ENCODE measurements around the gene DNAJC12. TPM values are rescaled to one million over a fixed set of nuclear protein-coding genes. Genes with fewer than 3 reads are reported as not detected.

The DNAJC12 gene
- total and polyA plus RNA-seq, 2 donors (not counting 1 experiment from before 2014, with no cell fraction given) = 0.19 TPM; not detected in 1

DNA sequence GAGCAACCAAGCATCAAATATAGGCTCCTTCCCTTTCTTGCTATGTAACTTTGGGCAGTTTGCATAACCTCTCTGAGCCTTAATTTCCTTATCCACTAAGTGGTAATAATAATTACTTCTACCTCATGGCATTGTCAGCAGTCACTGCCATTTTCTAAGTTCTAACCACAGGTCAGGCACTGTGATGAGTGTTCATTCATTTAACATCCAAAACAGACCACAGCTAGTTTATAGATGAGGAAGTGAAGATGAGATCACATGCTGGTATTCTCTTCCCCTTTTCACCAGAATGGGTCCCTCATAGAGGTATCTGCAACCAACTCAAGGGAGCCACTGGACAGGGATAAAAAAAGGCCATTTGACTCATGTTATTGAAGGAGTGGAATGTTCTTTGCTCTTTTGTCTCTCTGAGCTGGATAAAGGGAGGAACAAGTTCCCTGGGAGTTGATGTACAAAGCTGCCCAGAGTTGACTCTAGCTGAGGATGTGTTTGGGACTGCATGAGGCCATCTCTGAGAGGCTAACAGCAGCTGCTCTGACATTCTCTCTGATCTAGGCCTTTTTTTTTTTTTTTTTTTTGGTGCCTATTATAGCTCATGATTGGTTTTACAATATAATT, 65.0 kb downstream of the DNAJC12 start:
- Histone ChIP-seq H2AFZ (ENCODE audit: insufficient read depth, low read depth, low read length, poor library complexity, severe bottlenecking) (peak overlapping the region; percentile 30), H3K4me1 (ENCODE audit: control insufficient read depth in 2 of 2, insufficient read depth in 2 of 2, low read length in 2 of 2) (peaks cover 41 to 45% of the 10 kb centered on the region in 2 donors), H3K27ac (ENCODE audit: low read length in 2 of 2) (peak overlapping the region; percentile 62 to 78), H3K9ac (ENCODE audit: low read length) (no peak overlapping the region), H3K79me2 (ENCODE audit: control insufficient read depth, insufficient read depth, low read length) (no peaks in the 10 kb centered on the region), H3K4me3 (ENCODE audit: control extremely low read depth in 1 of 5, extremely low read depth in 1 of 5, insufficient read depth in 1 of 5, low read depth in 2 of 5, low read length in 4 of 5) (no peak overlapping the region), H3K9me3 (ENCODE audit: control extremely low read depth in 1 of 3, control insufficient read depth in 2 of 3, insufficient read depth in 1 of 3, low read length in 2 of 3) (no peaks in the 10 kb centered on the region), H3K36me3 (replicated peaks in 1 of 2; ENCODE audit: control extremely low read depth in 1 of 2, control insufficient read depth in 1 of 2, extremely low read depth in 1 of 2, insufficient read depth in 2 of 2, low read length in 1 of 2) (no peaks in the 10 kb centered on the region), H3K4me2 (replicated peaks; ENCODE audit: low read depth, low read length, poor library complexity, severe bottlenecking) (peak overlapping the region; percentile 46), H4K20me1 (ENCODE audit: control insufficient read depth, insufficient read depth, low read length, poor library complexity, severe bottlenecking) (no peaks in the 10 kb centered on the region), H3K27me3 (replicated peaks in 1 of 4; ENCODE audit: control extremely low read depth in 1 of 4, control insufficient read depth in 3 of 4, insufficient read depth in 4 of 4, low read length in 3 of 4) (no peaks in the 10 kb centered on the region)
- no peaks in the 10 kb centered on the region for H3K9me3 Mint-ChIP-seq (ENCODE audit: insufficient read depth)
- peak overlapping the region; percentile 64 for H3K4me3 Mint-ChIP-seq
- intact Hi-C loops (cut with micrococcal nuclease) = loop anchor here (1.0 to 5.0 kb wide), 3 partner anchors 9 to 754 kb away; partner anchors contain the start of genes HNRNPH3, PBLD and SLC25A16
- DNase-seq (peak; percentile 81), ATAC-seq (ENCODE audit: low read depth) (peak; percentile 92)
- TF ChIP-seq, protein P1, sequence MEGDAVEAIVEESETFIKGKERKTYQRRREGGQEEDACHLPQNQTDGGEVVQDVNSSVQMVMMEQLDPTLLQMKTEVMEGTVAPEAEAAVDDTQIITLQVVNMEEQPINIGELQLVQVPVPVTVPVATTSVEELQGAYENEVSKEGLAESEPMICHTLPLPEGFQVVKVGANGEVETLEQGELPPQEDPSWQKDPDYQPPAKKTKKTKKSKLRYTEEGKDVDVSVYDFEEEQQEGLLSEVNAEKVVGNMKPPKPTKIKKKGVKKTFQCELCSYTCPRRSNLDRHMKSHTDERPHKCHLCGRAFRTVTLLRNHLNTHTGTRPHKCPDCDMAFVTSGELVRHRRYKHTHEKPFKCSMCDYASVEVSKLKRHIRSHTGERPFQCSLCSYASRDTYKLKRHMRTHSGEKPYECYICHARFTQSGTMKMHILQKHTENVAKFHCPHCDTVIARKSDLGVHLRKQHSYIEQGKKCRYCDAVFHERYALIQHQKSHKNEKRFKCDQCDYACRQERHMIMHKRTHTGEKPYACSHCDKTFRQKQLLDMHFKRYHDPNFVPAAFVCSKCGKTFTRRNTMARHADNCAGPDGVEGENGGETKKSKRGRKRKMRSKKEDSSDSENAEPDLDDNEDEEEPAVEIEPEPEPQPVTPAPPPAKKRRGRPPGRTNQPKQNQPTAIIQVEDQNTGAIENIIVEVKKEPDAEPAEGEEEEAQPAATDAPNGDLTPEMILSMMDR (IDR thresholded peaks at IDR 0.05) = no peak
- TF ChIP-seq EZH2 (IDR thresholded peaks at IDR 0.05; ENCODE audit: borderline replicate concordance, insufficient read depth, low read depth, low read length, poor library complexity, severe bottlenecking) = no peak
- ChIA-PET POLR2A (interaction anchor here (0.6 to 1.5 kb wide), 4 partner anchors 9 to 559 kb away, joined by 3 to 17 read pairs (median 3); partner anchors contain the start of gene HNRNPH3), CTCF (interaction anchor here (0.8 to 16.1 kb wide), 8 partner anchors 5 to 529 kb away, joined by 3 to 512 read pairs (median 6); partner anchors contain the start of gene CTNNA3)
- H3K4me1 Mint-ChIP-seq = peaks cover 47% of the 10 kb centered on the region
- H3K27me3 Mint-ChIP-seq = no peaks in the 10 kb centered on the region
- H3K27ac Mint-ChIP-seq = peak overlapping the region; percentile 89

DNA sequence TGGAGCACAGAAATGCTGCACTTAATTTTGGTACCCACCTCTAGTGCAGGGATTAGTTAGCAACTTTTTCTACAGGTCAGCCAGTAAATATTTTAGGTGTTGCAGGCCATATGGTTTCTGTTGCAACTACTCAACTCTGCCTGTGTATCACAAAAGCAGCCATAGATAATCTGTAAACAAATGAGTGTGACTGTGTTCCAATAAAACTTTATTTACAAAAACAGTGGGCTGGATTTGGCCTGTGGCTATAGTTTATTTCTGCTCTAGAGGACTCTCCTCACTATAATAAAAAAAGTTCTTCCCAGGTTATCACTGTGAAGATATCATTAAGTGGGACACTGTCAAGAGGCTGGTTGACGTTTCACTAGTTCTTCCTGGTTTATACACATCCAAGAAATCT, 65.8 kb downstream of the DNAJC12 start:
- POLR2A ChIA-PET = no interaction called here
- H3K27ac Mint-ChIP-seq = peak overlapping the region; percentile 89

More for the DNA sequence above, 65.8 kb downstream of the DNAJC12 start:
- no peak for TF ChIP-seq EZH2 (IDR thresholded peaks at IDR 0.05; ENCODE audit: borderline replicate concordance, insufficient read depth, low read depth, low read length, poor library complexity, severe bottlenecking)
- TF ChIP-seq, protein P1 (IDR thresholded peaks at IDR 0.05) = no peak
- Histone ChIP-seq H2AFZ (ENCODE audit: insufficient read depth, low read depth, low read length, poor library complexity, severe bottlenecking) (no peak overlapping the region), H3K4me2 (replicated peaks; ENCODE audit: low read depth, low read length, poor library complexity, severe bottlenecking) (peak overlapping the region; percentile 46), H3K27ac (ENCODE audit: low read length in 2 of 2) (peak overlapping the region; percentile 62 to 78), H3K36me3 (replicated peaks in 1 of 2; ENCODE audit: control extremely low read depth in 1 of 2, control insufficient read depth in 1 of 2, extremely low read depth in 1 of 2, insufficient read depth in 2 of 2, low read length in 1 of 2) (no peaks in the 10 kb centered on the region), H4K20me1 (ENCODE audit: control insufficient read depth, insufficient read depth, low read length, poor library complexity, severe bottlenecking) (no peaks in the 10 kb centered on the region), H3K9me3 (ENCODE audit: control extremely low read depth in 1 of 3, control insufficient read depth in 2 of 3, insufficient read depth in 1 of 3, low read length in 2 of 3) (no peaks in the 10 kb centered on the region), H3K27me3 (replicated peaks in 1 of 4; ENCODE audit: control extremely low read depth in 1 of 4, control insufficient read depth in 3 of 4, insufficient read depth in 4 of 4, low read length in 3 of 4) (no peaks in the 10 kb centered on the region), H3K4me1 (ENCODE audit: control insufficient read depth in 2 of 2, insufficient read depth in 2 of 2, low read length in 2 of 2) (peaks cover 41 to 45% of the 10 kb centered on the region in 2 donors), H3K79me2 (ENCODE audit: control insufficient read depth, insufficient read depth, low read length) (no peaks in the 10 kb centered on the region), H3K9ac (ENCODE audit: low read length) (no peak overlapping the region), H3K4me3 (ENCODE audit: control extremely low read depth in 1 of 5, extremely low read depth in 1 of 5, insufficient read depth in 1 of 5, low read depth in 2 of 5, low read length in 4 of 5) (no peak overlapping the region)
- intact Hi-C loops (cut with micrococcal nuclease) = loop anchor here (5.0 kb wide), 2 partner anchors 560 to 755 kb away; partner anchors contain the start of genes HNRNPH3, PBLD and SLC25A16
- Mint-ChIP-seq H3K4me1 (peaks cover 47% of the 10 kb centered on the region), H3K9me3 (ENCODE audit: insufficient read depth) (no peaks in the 10 kb centered on the region), H3K4me3 (no peak overlapping the region), H3K27me3 (no peaks in the 10 kb centered on the region)
- CTCF ChIA-PET = interaction anchor here (2.1 to 16.1 kb wide), 2 partner anchors 5 to 105 kb away, joined by 6 to 171 read pairs; no protein-coding TSS in a partner anchor
- ATAC-seq (ENCODE audit: low read depth) (no peak), DNase-seq (no peak)
- no CpG with 5 or more reads among the region's 1 CpG for WGBS (ENCODE audit: insufficient coverage)
